NCI-H1436 treated with DMSO at 0.1 percent for 48 hours (cell line): ENCODE results near the gene TMEM39A.

Source experiments
- DNase-seq: peaks from one replicate; lab custom pipeline; 2025; lab: John Stamatoyannopoulos, UW

The TMEM39A gene

GRCh38 chr3:119463171-119464169 lies at the start of gene TMEM39A:
TSS of gene TMEM39A (minus strand) at chr3:119463615. CDS start at chr3:119462074, 1,541 bp downstream.
- DNase-seq: peak; percentile 92

GRCh38 chr3:119510690-119511089 lies 47.3 kb upstream of the TMEM39A start:
- no peak for DNase-seq

GRCh38 chr3:119508172-119508845 lies 44.9 kb upstream of the TMEM39A start:
- DNase-seq: no peak

- no peak for DNase-seq
These were observed 44.0 kb upstream of the TMEM39A start for GRCh38 chr3:119507404-119507803.

GRCh38 chr3:119506631-119507030 lies 43.2 kb upstream of the TMEM39A start:
- no peak for DNase-seq

GRCh38 chr3:119500901-119501300 lies 37.5 kb upstream of the TMEM39A start:
- no peak for DNase-seq

GRCh38 chr3:119500265-119500664 lies 36.9 kb upstream of the TMEM39A start:
- no peak for DNase-seq

- peak; percentile 90 for DNase-seq
These were observed 35.0 kb upstream of the TMEM39A start, which contains the start of gene TIMMDC1 for GRCh38 chr3:119498186-119499011. TSS of gene TIMMDC1 (plus strand) at chr3:119498547. CDS start at chr3:119498734, 187 bp downstream.

- no peak for DNase-seq
These were observed 34.4 kb upstream of the TMEM39A start for GRCh38 chr3:119497820-119498185.

- no peak for DNase-seq
These were observed 31.2 kb upstream of the TMEM39A start for GRCh38 chr3:119494597-119494996.

- no peak for DNase-seq
These were observed 29.4 kb upstream of the TMEM39A start for GRCh38 chr3:119492810-119493209.

GRCh38 chr3:119492128-119492527 lies 28.7 kb upstream of the TMEM39A start:
- DNase-seq: no peak

- no peak for DNase-seq
These were observed 26.7 kb upstream of the TMEM39A start for GRCh38 chr3:119490153-119490552.

GRCh38 chr3:119485563-119485962 lies 22.1 kb upstream of the TMEM39A start:
- no peak for DNase-seq

- no peak for DNase-seq
These were observed 19.7 kb upstream of the TMEM39A start for GRCh38 chr3:119483101-119483500.

GRCh38 chr3:119481079-119481478 lies 17.7 kb upstream of the TMEM39A start:
- DNase-seq: no peak

- DNase-seq: no peak
These were observed 7.5 kb upstream of the TMEM39A start for GRCh38 chr3:119470866-119471265.

GRCh38 chr3:119469418-119470189 lies 6.2 kb upstream of the TMEM39A start:
- no peak for DNase-seq

- DNase-seq: no peak
These were observed 4.6 kb upstream of the TMEM39A start for GRCh38 chr3:119468041-119468440.

- no peak for DNase-seq
These were observed 6.2 kb downstream of the TMEM39A start for GRCh38 chr3:119457246-119457645.

GRCh38 chr3:119456469-119456868 lies 6.9 kb downstream of the TMEM39A start:
- no peak for DNase-seq
